Endodermal cell (in vitro differentiated cells): ENCODE measurements around the gene NNMT. TPM values are rescaled to one million over a fixed set of nuclear protein-coding genes. Genes with fewer than 3 reads are reported as not detected.

Experiments used
- DNase-seq: peaks from one replicate; pipeline ENCODE4 v3.0.0-alpha.2; 2017
- H3K27ac ChIP-seq: 2 replicates; pipeline ENCODE4 v1.5.1; 2013; ENCODE audit warnings: mild to moderate bottlenecking, low read depth, low read length, moderate library complexity
- H3K27me3 ChIP-seq: 2 replicates; pipeline ENCODE4 v1.6.1; 2013; ENCODE audit warnings: mild to moderate bottlenecking, low read length, moderate library complexity; ENCODE audit not compliant: insufficient read depth, control insufficient read depth, poor library complexity, severe bottlenecking
- H3K36me3 ChIP-seq: 2 replicates; pipeline ENCODE4 v1.7.0; 2013; ENCODE audit warnings: mild to moderate bottlenecking, low read length, moderate library complexity; ENCODE audit not compliant: control insufficient read depth, insufficient read depth
- H3K4me1 ChIP-seq: one replicate; pipeline ENCODE4 v1.7.0; 2013; ENCODE audit warnings: low read length; ENCODE audit not compliant: control insufficient read depth, insufficient read depth
- H3K4me3 ChIP-seq: 2 replicates; pipeline ENCODE4 v1.5.1; 2013; ENCODE audit warnings: mild to moderate bottlenecking, low read length, moderate library complexity
- H3K9ac ChIP-seq: 2 replicates; pipeline ENCODE4 v1.6.1; 2013; ENCODE audit warnings: mild to moderate bottlenecking, low read length, moderate library complexity; ENCODE audit not compliant: poor library complexity, severe bottlenecking; ENCODE audit errors: extremely low read depth
- H3K9me3 ChIP-seq: 2 replicates; pipeline ENCODE4 v1.6.1; 2013; ENCODE audit warnings: mild to moderate bottlenecking, low read length, moderate library complexity; ENCODE audit not compliant: control insufficient read depth
- H3K27ac Mint-ChIP-seq: 2 replicates; pipeline ENCODE4 v1.8.0; 2020; ENCODE audit warnings: mixed read lengths
- H3K27me3 Mint-ChIP-seq: 2 replicates; pipeline ENCODE4 v1.8.0; 2021; ENCODE audit warnings: mild to moderate bottlenecking, mixed read lengths; ENCODE audit not compliant: insufficient read depth
- H3K36me3 Mint-ChIP-seq: 2 replicates; pipeline ENCODE4 v1.8.0; 2020; ENCODE audit warnings: low read depth, mixed read lengths
- H3K4me1 Mint-ChIP-seq: 2 replicates; pipeline ENCODE4 v1.8.0; 2020; ENCODE audit warnings: mixed read lengths
- H3K4me3 Mint-ChIP-seq: 2 replicates; pipeline ENCODE4 v1.8.0; 2020; ENCODE audit warnings: mild to moderate bottlenecking, moderate library complexity, mixed read lengths
- H3K9me3 Mint-ChIP-seq: 2 replicates; pipeline ENCODE4 v1.8.0; 2020; ENCODE audit warnings: mild to moderate bottlenecking, mixed read lengths
- WGBS, 2 experiments: methylation state at CpG; one replicate each; pipeline versions ENCODE4 v1.1.5 to v1.1.7; 2013; ENCODE audit warnings: missing lambda C conversion rate in 2 of 2, mixed read lengths in 1 of 2; ENCODE audit not compliant: insufficient coverage in 1 of 2, insufficient read length in 1 of 2; 5-methylcytosine and 5-hydroxymethylcytosine counted together
- total RNA-seq, 2 donors: library from RNA; stranded (reverse); fragmentation: NEBNext Ultra II Directional in 1 of 2; extraction: Animal tissue kit (Norgen Biotek cat#: 25700) in 1 of 2; gene quantifications; 2 replicates in 1 of 2; 3 replicates in 1 of 2; pipeline ENCODE4 v1.2.1, GENCODE V29; 2021
- TF ChIP-seq, protein P1 (sequence below): fragments of 200-600 bp; sonication (generic); conservative IDR thresholded peaks from 2 replicates; pipeline ENCODE4 v1.5.0; 2021; ENCODE audit warnings: antibody characterized with exemption, mild to moderate bottlenecking

The NNMT gene
- total RNA-seq, 2 donors from 2014 or later, result not detected

DNA sequence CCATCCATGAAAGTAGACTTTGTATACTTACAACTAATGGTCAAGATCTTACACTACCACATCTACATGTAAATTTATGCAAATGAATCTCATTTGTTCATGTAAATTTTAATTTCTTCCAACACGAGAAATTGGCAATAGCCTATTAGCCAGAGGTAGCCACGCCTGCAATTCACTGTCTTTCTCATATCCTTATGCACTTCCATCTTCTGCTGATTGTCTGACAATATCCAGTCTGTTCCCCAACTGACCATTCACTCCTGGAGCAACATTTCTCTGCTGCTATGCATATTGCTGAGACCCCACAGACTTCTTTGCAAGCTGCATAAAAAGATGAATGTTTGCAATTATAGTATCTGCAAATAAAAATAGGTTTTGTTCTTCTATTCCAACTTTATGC is 2.5 kb downstream of the NNMT start:
- Histone ChIP-seq H3K9me3 (peaks cover 4% of the 10 kb centered on the region), H3K9ac (no peak overlapping the region), H3K36me3 (no peaks in the 10 kb centered on the region), H3K4me1 (no peaks in the 10 kb centered on the region), H3K27ac (no peak overlapping the region), H3K4me3 (no peak overlapping the region), H3K27me3 (no peaks in the 10 kb centered on the region)
- TF ChIP-seq, protein P1, sequence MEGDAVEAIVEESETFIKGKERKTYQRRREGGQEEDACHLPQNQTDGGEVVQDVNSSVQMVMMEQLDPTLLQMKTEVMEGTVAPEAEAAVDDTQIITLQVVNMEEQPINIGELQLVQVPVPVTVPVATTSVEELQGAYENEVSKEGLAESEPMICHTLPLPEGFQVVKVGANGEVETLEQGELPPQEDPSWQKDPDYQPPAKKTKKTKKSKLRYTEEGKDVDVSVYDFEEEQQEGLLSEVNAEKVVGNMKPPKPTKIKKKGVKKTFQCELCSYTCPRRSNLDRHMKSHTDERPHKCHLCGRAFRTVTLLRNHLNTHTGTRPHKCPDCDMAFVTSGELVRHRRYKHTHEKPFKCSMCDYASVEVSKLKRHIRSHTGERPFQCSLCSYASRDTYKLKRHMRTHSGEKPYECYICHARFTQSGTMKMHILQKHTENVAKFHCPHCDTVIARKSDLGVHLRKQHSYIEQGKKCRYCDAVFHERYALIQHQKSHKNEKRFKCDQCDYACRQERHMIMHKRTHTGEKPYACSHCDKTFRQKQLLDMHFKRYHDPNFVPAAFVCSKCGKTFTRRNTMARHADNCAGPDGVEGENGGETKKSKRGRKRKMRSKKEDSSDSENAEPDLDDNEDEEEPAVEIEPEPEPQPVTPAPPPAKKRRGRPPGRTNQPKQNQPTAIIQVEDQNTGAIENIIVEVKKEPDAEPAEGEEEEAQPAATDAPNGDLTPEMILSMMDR, result no peak
- Mint-ChIP-seq H3K4me1 (no peaks in the 10 kb centered on the region), H3K9me3 (peaks cover 15% of the 10 kb centered on the region), H3K27ac (no peak overlapping the region), H3K27me3 (no peaks in the 10 kb centered on the region), H3K4me3 (no peak overlapping the region), H3K36me3 (no peaks in the 10 kb centered on the region)
- 88 to 100% methylated on average over 2 of the region's 2 CpGs for WGBS, 2 experiments
- DNase-seq, result no peak

DNA sequence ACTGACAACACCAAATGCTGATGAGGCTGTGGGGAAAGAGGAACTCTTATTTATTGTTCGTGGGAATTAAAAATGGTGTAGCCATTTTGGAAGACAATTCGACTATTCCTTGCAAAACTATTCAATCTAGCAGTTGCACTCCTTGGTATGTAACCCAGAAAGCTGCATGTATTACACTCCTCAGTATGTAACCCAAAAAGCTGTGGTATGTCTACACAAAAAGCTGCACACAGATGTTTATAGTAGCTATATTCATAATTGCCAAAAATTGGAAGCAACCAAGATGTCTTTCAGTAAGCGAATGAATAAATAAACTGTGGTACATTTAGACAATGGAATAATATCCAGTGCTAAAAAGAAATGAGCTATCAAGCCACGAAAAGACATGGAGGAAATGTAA is 4.9 kb downstream of the NNMT start:
- no peaks in the 10 kb centered on the region for H3K27me3 ChIP-seq
- H3K9me3 ChIP-seq, result peaks cover 4% of the 10 kb centered on the region
- TF ChIP-seq, protein P1, result no peak
- Mint-ChIP-seq H3K27ac (no peak overlapping the region), H3K27me3 (no peaks in the 10 kb centered on the region), H3K4me1 (no peaks in the 10 kb centered on the region), H3K9me3 (peaks cover 15% of the 10 kb centered on the region), H3K4me3 (no peak overlapping the region), H3K36me3 (no peaks in the 10 kb centered on the region)
- H3K36me3 ChIP-seq, result no peaks in the 10 kb centered on the region
- DNase-seq, result no peak
- H3K4me3 ChIP-seq, result no peak overlapping the region
- no peak overlapping the region for H3K9ac ChIP-seq
- WGBS, 2 experiments, result 93 to 95% methylated on average over 3 to 4 of the region's 4 CpGs
- H3K27ac ChIP-seq, result no peak overlapping the region
- no peaks in the 10 kb centered on the region for H3K4me1 ChIP-seq

- Histone ChIP-seq H3K27ac (no peak overlapping the region), H3K27me3 (no peaks in the 10 kb centered on the region), H3K4me1 (no peaks in the 10 kb centered on the region), H3K9ac (no peak overlapping the region), H3K36me3 (no peaks in the 10 kb centered on the region), H3K4me3 (no peak overlapping the region), H3K9me3 (peaks cover 4% of the 10 kb centered on the region)
- Mint-ChIP-seq H3K27me3 (no peaks in the 10 kb centered on the region), H3K9me3 (peaks cover 15% of the 10 kb centered on the region), H3K4me3 (no peak overlapping the region), H3K27ac (no peak overlapping the region), H3K4me1 (no peaks in the 10 kb centered on the region), H3K36me3 (no peaks in the 10 kb centered on the region)
- TF ChIP-seq, protein P1, result no peak
- DNase-seq, result no peak
These were observed 5.7 kb downstream of the NNMT start for GRCh38 chr11:114301927-114302326.
